Adrenal gland (tissue), 12 donors: ENCODE data around the gene MEIS1. TPM values are rescaled to one million over a fixed set of nuclear protein-coding genes. Genes with fewer than 3 reads are reported as not detected.

Source experiments
- DNase-seq, 7 donors: peaks; one replicate each; pipeline ENCODE4 v3.0.0-alpha.2; 2019 to 2020
- H3K27ac ChIP-seq, 5 donors: fragments of 200-600 bp; sonication (generic) in 4 of 5; 1 replicate in 3 of 5; 2 replicates in 2 of 5; pipeline versions ENCODE4 v1.5.1 to v1.8.0; 2016 to 2020; ENCODE audit warnings: mild to moderate bottlenecking in 1 of 5
- H3K27me3 ChIP-seq: fragments of 200-600 bp; 2 replicates; pipeline ENCODE4 v1.8.0; 2021
- H3K36me3 ChIP-seq, 2 donors: fragments of 200-600 bp; replicated peaks in 1 of 2; 1 replicate in 1 of 2; 2 replicates in 1 of 2; pipeline versions ENCODE4 v1.5.1 to v1.8.0; 2018 to 2022
- H3K4me1 ChIP-seq, 2 donors: fragments of 200-600 bp; replicated peaks in 1 of 2; 1 replicate in 1 of 2; 2 replicates in 1 of 2; pipeline versions ENCODE4 v1.5.1 to v1.8.0; 2018 to 2021
- H3K4me3 ChIP-seq, 4 donors: fragments of 200-600 bp; sonication (generic) in 3 of 4; one replicate each; pipeline ENCODE4 v1.5.1; 2016 to 2018
- H3K9me3 ChIP-seq, 3 donors: fragments of 200-600 bp; sonication (generic) in 1 of 3; replicated peaks in 1 of 3; 1 replicate in 2 of 3; 2 replicates in 1 of 3; pipeline versions ENCODE4 v1.5.1 to v1.8.0; 2016 to 2021
- CTCF ChIP-seq, 6 experiments: fragments of 450-650 bp in 4 of 6; fragments of 200-600 bp in 2 of 6; sonication (generic) in 1 of 6; IDR thresholded peaks; 1 replicate in 5 of 6; 2 replicates in 1 of 6; pipeline versions ENCODE4 v1.5.1 to v1.8.0; 2016 to 2021; ENCODE audit warnings: antibody characterized with exemption in 6 of 6, mild to moderate bottlenecking in 2 of 6, moderate library complexity in 1 of 6
- POLR2A ChIP-seq, 2 donors: fragments of 450-650 bp; IDR thresholded peaks; one replicate each; pipeline ENCODE4 v1.6.1; 2017; ENCODE audit warnings: antibody characterized with exemption in 2 of 2, mild to moderate bottlenecking in 2 of 2, moderate library complexity in 1 of 2
- WGBS, 4 donors: extraction: QIAGEN DNeasy Blood & Tissue Kit in 2 of 4; methylation state at CpG; one replicate each; pipeline versions ENCODE4 v1.1.5 to v1.1.7; 2013 to 2017; 5-methylcytosine and 5-hydroxymethylcytosine counted together
- intact Hi-C, 2 donors: fragments of 100-400 bp; cut with DNase I; formaldehyde crosslinking; loops; one replicate each; pipeline versions ENCODE4 v1.14.1 to v1.15.0; 2022 to 2023
- polyA plus RNA-seq, 3 donors: library from polyadenylated mRNA; stranded (reverse); fragments of 200-250 nt in 2 of 3; fragments of 350-450 nt in 1 of 3; fragmentation: Illumina TruSeq in 1 of 3; extraction: RNeasy Lipid Tissue Mini Kit (QIAGEN cat#74804) in 1 of 3; gene quantifications; one replicate each; pipeline ENCODE4 v1.2.3, GENCODE V29; 2013 to 2014
- total RNA-seq, 9 donors: library from RNA; depleted of rRNA in 4 of 9; stranded (reverse); fragments of >200 nt in 4 of 9; fragments of 120-200 nt in 1 of 9; fragmentation: NEBNext Ultra II Directional in 1 of 9; extraction: Animal tissue kit (Norgen Biotek cat#: 25700) in 1 of 9; gene quantifications; one replicate each; pipeline versions ENCODE4 v1.1.0 to v1.2.4, GENCODE V29; 2013 to 2023
- donor health status: healthy with polysubstance abuse.
- donor health status: Bipolar disorder and iron deficiency.
- donor health status: DM: yes; HTN: yes; CAD: no.
- donor health status: DM: no; HTN: no; CAD: no.
- donor health status: DM: no; HTN: no; CAD: no.
- donor health status: DM: yes; HTN: yes; CAD: no.

MEIS1 gene
- total and polyA plus RNA-seq, 12 donors: 56.3 to 257 (median 107) TPM

GRCh38 chr2:66446941-66447340 lies 12.0 kb downstream of the MEIS1 start:
- peaks cover 0 to 23% of the 10 kb centered on the region in 2 donors for H3K36me3 ChIP-seq
- H3K4me1 ChIP-seq: peaks cover 4 to 60% of the 10 kb centered on the region in 2 donors
- H3K9me3 ChIP-seq: no peaks in the 10 kb centered on the region
- 31 to 43% (median 33%) methylated on average over 8 of the region's 8 CpGs for WGBS, 4 donors
- peak overlapping the region; percentile 67 to 96 (median 93) for H3K27ac ChIP-seq
- DNase-seq: peak in 1 of 7 donors; percentile 22
- TF ChIP-seq POLR2A (IDR thresholded peaks at IDR 0.05): peak in 1 of 2 donors; percentile 2
- TF ChIP-seq CTCF (IDR thresholded peaks at IDR 0.05): no peak
- peak overlapping the region in 1 of 4 donors; percentile 71 for H3K4me3 ChIP-seq
- intact Hi-C loops: no loop called here
- H3K27me3 ChIP-seq: no peaks in the 10 kb centered on the region

- 22 to 49% (median 49%) methylated on average over 2 of the region's 2 CpGs for WGBS, 4 donors
- Histone ChIP-seq H3K4me3 (peak overlapping the region in 1 of 4 donors; percentile 71), H3K27ac (peak overlapping the region in 4 of 5 donors; percentile 47 to 96 (median 94))
Measured at GRCh38 chr2:66447677-66448076, 12.8 kb downstream of the MEIS1 start.

GRCh38 chr2:66448136-66448991 lies 13.4 kb downstream of the MEIS1 start:
- WGBS, 4 donors: 54 to 67% (median 60%) methylated on average over 3 of the region's 3 CpGs
- DNase-seq: no peak
- intact Hi-C loops: no loop called here
- peaks cover 4 to 73% of the 10 kb centered on the region in 2 donors for H3K4me1 ChIP-seq
- peak overlapping the region in 1 of 4 donors; percentile 71 for H3K4me3 ChIP-seq
- H3K36me3 ChIP-seq: peaks cover 0 to 17% of the 10 kb centered on the region in 2 donors
- no peaks in the 10 kb centered on the region for H3K27me3 ChIP-seq
- no peaks in the 10 kb centered on the region for H3K9me3 ChIP-seq
- H3K27ac ChIP-seq: peak overlapping the region; percentile 10 to 96 (median 47)
- no peak for TF ChIP-seq POLR2A (IDR thresholded peaks at IDR 0.05)
- TF ChIP-seq CTCF (IDR thresholded peaks at IDR 0.05): no peak

More at GRCh38 chr2:66447677-66448076, 12.8 kb downstream of the MEIS1 start:
- Histone ChIP-seq H3K27me3 (no peaks in the 10 kb centered on the region), H3K9me3 (no peaks in the 10 kb centered on the region), H3K36me3 (peaks cover 0 to 23% of the 10 kb centered on the region in 2 donors), H3K4me1 (peaks cover 4 to 66% of the 10 kb centered on the region in 2 donors)
- intact Hi-C loops: no loop called here
- DNase-seq: no peak
- TF ChIP-seq POLR2A (IDR thresholded peaks at IDR 0.05): no peak

- H3K4me1 ChIP-seq: peaks cover 6 to 84% of the 10 kb centered on the region in 2 donors
- intact Hi-C loops: no loop called here
- H3K9me3 ChIP-seq: no peaks in the 10 kb centered on the region
Measured at GRCh38 chr2:66452214-66452613, 17.3 kb downstream of the MEIS1 start.

More at GRCh38 chr2:66452214-66452613, 17.3 kb downstream of the MEIS1 start:
- H3K27me3 ChIP-seq: no peaks in the 10 kb centered on the region
- TF ChIP-seq CTCF (IDR thresholded peaks at IDR 0.05) (no peak), POLR2A (IDR thresholded peaks at IDR 0.05) (no peak)
- peak overlapping the region in 1 of 5 donors; percentile 10 for H3K27ac ChIP-seq
- H3K4me3 ChIP-seq: no peak overlapping the region
- H3K36me3 ChIP-seq: peaks cover 0 to 21% of the 10 kb centered on the region in 2 donors
- DNase-seq: no peak
